ENCODE data around the gene PXDN.
"Not testable (repeated sequence)": the region's sequence is repeated elsewhere in the genome, so short reads cannot be mapped to it uniquely, and the experiment has no call there.

The PXDN gene

DNA sequence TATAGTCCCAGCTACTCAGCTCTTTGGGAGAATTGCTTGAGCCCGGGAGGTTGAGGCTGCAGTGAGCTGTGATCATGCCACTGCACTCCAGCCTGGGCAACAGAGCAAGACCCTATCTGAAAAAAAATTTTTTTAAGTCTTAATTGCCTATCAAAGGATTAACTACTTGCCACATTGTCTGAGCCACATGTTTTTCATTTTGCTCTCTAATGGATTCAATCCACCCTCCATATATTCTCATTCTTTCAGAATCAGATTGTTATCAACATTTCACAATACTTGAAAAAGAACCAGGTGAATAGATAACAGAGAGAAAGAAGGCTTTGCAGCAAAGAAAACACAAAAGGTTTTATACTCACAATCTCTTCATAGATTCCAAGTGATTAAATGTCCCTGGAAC is 61.0 kb downstream of the PXDN start:
- no peak for DNase-seq (ENCODE audit: low spot score)

DNA sequence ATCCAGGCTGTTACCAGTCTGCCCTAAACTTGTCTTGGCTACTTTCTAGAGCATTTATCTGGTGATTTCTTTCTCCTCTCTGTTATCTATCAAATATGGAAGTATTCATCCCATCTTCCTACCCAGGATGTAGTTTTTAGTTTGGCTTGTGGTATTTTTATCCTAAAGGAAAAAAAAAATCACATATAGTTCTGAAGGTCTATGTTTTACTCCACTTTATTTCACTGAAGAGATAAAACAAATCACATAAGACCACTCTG is 62.2 kb downstream of the PXDN start:
- no peak for DNase-seq (ENCODE audit: low spot score)

DNA sequence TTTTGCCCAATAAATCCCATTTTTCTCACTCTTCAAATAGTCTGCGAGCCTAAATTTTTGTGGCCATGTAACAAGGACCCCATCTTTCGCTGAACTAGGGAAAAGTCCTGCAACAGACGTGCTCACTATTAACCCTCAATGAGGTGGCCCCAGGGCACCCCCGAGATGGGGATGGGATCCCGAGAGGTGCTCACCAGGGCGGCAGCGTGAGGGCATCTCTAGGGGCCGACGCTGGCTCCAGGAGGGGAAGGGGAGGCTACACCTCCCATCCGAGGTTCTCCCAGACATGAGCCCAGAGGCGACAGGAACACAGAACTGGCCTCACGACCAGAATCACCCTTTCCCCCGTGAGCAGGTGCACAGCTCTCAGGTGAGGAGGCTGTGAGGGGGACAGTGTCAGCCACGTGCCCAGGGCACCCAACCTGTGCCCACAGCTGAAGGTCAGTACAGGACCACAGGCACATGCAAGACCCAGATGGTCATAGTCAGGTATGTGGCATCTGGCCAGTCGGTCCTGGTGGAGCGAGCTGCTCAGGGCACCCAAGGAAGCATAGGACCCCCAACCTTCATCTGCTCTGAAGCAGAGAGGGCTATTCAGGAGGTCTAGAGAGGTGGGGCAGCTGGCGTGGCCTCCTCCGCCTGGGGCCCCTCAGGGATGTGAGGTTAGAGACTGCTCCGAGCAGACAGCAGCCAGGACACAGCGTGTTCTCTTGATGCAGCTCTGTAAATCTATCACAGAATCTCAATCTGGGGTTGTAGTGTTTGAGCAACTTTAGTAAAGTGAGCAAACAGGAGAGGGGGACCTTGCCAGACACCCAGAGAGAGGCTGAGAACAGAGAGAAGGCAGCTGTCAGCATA is 62.8 kb downstream of the PXDN start:
- no peak for DNase-seq (ENCODE audit: low spot score)

DNA sequence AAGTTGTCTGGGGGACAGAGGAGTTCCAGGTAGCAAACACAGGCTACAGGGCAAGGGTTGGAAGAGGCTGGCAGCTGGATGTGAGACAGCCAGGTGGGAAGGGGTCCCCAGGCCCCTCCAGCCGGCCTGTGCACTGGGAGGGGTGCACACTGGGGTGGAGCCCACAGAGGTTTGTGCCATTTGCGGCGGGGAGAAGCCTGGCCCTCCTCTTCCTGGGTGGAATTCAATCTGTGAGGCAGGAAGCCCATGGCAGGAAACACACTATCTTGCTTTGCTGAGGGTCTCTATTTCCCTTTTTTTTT is 63.3 kb downstream of the PXDN start:
- DNase-seq (ENCODE audit: low spot score): no peak

DNA sequence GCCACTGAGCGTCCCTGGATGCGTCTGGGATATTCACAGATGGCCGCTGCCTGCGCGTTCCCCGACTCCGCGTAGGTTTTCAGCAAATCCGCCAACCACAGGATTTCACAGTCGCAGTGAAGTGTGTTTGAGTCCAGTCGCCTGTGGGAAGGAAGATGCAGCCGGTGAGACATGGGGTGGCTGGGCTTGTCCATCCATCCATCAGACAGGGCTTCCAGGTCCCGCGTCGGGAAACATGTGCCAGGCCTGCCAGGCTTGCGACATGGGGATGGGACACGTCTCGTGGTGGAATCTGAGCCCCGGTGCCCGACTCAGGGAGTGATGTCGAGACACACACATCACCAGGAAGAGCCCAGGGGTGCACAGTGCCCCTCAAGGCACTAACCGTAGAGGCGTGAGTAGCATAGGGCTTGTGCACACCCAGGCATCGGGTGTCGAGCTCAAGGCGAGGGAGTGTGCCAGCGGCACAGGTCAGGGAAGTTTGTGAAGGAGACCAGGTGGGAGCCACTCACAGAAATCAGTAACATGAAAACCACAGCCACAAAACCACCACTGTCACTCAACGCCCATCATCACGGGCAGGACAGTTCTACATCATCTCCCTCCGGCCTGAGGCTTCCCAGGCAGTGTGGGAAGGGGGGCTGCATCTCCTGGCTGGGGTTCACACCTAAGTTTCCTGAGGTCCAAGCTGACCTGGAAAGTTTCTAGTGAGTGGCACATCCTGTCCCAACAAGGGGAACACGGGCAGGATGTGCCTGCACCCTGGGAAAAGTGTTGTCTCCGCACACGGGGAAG is 63.9 kb downstream of the PXDN start:
- no peak for DNase-seq (ENCODE audit: low spot score)

DNA sequence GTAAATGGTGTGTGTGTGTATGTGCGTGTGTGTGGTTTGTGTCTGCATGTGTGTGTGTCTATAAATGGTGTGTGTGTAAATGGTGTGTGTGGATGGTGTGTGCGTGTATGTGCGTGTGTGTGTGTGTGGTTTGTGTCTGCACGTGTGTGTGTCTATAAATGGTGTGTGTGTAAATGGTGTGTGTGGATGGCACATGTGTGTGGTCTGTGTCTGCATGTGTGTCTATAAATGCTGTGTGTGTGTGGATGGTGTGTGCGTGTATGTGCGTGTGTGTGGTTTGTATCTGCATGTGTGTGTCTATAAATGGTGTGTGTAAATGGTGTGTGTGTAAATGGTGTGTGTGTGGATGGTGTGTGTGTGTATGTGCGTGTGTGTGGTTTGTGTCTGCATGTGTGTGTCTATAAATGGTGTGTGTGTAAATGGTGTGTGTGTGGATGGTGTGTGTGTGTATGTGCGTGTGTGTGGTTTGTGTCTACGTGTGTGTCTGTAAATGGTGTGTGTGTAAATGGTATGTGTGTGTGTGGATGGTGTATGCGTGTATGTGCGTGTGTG is 64.8 kb downstream of the PXDN start:
- not testable (repeated sequence) for DNase-seq (ENCODE audit: low spot score)

DNA sequence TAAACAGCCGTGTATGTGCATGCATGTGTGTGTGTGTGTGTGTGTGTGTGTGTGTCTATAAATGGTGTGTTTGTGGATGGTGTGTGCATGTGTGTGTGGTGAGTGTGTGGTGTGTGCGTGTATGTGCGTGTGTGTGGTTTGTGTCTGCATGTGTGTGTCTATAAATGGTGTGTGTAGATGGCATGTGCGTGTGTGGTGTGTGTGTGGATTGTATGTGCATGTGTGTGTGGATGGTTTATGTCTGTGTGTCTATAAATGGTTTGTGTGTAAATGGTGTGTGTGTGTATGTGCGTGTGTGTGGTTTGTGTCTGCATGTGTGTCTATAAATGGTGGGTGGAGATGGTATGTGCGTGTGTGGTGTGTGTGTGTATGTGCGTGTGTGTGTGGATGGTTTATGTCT is 65.2 kb downstream of the PXDN start:
- not testable (repeated sequence) for DNase-seq (ENCODE audit: low spot score)

DNA sequence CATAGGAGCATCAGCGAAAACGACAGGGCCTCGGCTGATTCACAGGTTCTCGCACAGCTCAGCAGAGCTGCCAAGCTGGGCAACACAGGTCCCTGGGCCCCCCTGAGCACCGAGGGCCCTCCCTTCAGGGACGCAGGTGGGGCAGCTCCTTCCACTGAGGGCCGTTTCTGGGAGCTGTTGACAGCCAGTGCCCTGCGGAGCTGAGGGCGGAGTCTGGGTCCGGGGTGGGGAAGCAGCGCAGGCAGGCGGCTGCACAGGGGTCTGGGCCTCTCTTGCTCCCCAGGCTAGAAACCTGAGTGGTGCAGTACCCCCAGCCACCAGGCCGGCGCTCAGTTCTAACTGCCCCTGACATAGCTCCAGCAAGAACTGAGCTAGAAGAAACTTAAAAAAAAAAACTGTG is 65.7 kb downstream of the PXDN start:
- DNase-seq (ENCODE audit: low spot score): no peak

DNA sequence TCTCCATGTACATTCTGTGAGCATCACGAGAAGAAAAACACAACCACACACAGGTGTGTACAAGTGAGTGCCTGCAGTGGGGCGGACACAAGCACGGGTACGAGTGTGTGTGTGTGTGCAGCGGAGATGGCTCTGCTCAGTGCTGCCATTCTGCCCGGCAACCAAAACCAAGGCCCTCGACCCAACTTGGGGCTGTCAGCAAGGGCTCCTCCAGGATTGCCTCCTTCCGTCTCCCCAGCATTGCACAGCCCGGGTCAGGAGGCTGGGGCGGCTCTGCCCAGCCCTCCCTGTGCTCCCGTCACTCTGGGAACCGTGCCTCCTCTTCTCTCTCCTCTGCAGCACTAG is 66.5 kb downstream of the PXDN start:
- no peak for DNase-seq (ENCODE audit: low spot score)

DNA sequence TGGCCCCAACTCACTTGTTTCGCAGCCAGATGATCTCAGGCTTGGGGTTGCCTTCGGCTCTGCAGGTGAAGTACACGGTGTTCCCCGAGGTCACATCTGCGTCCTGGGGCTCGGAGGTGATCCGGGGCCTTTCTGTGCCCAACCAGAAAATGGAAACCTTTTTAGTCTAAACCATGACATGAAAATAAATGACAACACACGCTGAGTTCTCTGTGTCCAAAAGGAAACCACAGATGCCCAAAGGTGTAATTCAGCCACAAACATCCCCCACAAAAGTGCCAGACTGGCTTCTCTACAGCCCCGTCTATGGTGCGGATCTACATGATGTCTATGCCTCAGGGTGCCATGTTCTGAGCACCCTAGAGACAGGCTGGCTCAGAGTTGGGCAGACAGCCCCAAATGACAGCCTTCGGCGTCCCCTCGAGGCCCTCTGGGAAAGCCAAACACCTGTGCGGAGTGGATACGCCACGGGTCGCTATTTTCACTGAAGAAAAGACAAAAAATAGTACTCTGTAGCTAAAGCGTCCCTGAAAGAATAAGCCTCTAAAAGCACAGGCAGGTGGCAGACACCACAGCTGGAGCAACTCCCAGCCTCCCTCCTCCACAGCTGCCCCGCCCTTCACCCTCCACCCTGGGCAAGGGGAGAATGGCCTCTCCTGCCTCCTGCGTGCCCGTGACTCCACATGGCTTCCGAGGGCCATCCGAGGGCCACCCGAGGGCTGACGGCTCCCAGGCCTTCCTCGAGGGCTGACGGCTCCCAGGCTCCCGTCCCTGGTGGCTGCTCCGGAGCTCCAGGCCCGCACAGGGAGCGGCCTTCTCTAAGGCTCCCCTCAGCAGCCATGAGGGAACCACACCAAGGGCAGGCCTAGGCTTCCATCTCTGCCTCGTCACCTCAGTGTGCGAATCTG is 67.1 kb downstream of the PXDN start:
- no peak for DNase-seq (ENCODE audit: low spot score)

DNA sequence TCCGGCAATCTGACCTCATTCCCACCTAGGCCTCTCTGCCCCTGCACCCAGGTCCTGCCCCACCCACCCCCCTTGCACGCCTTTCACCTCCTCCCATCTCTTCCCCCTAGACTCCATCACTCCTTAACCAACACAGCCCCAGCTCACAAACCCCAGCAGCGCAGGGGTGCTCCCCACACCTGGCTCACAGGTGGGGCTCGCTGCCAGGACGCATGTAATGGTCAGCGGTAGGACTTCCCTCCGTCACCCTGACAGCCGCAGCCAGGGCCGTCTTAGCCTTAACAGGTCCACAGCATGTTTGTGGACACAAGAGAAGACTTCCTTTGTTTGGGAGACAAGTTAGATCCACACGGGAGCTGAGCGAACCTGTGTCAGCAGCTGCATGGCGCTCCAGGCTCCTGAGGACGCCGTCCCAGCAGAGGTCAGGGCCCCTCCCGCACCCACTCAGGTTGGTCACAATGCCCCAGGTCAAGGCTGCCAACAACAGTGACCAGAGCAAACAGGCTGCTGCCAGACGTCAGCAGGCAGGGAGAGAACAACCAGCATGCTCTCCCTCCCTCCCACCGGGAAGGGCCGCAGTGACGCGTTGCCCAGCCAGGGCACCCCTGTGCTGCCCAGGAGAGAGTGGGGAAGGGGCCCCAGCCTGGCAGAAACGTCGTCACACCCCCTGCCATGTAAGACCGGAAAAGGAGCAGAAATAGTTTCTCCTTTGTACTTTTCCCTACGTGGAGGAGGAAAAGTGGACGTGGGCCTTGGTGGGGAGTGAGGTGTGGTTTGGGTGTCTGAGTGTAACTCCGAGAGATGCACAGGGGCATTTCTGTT is 68.0 kb downstream of the PXDN start:
- DNase-seq (ENCODE audit: low spot score): no peak

DNA sequence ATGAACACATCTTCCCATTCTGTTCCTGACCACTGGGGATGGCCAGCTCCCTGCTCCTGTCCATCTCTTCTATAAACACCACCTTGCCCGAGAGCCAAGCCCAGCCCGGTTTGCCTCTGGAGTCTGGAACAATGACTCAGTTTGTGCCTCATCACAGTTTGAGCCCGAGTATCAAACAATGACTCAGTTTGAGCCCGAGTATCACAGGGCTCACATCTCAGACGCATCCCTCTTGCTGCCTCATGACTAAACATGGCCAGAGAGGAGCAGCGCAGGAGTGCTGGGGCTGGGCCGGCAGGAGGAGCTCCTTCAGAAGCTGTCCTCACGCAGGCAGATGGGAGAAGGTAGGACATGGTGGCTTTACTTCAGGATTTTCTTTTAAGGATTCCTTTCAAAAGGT is 68.7 kb downstream of the PXDN start:
- peak; percentile 35 for DNase-seq (ENCODE audit: low spot score)

DNA sequence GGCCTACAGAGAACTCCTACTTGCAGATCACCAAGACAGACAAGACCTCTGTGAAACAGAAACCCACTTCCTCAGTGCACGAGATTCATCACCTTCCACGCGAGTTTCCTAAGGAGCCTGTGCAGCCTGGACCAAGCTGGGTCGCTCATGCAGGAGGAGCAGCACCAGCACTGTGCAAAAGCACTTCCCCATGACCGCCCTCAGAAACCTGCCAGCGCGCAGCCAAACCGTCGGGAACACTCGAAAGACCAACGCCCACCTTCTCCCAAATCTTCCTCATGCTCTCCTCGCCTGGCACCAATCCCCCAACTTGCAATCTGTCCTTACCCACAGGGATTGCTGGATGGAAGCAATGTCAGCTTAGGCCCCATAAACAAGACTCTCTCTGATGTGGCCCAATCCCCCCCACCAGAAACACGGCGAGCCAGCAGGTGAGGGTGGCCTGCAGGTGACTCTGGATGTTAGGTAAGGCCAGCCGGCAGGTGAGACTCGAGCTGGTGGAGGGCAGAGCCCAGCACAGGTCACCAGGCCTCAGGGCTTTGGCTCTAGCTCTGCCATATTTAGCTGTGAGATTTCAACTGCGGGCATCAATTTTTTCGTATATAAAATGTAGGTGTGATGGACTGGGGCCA is 69.4 kb downstream of the PXDN start:
- no peak for DNase-seq (ENCODE audit: low spot score)

DNA sequence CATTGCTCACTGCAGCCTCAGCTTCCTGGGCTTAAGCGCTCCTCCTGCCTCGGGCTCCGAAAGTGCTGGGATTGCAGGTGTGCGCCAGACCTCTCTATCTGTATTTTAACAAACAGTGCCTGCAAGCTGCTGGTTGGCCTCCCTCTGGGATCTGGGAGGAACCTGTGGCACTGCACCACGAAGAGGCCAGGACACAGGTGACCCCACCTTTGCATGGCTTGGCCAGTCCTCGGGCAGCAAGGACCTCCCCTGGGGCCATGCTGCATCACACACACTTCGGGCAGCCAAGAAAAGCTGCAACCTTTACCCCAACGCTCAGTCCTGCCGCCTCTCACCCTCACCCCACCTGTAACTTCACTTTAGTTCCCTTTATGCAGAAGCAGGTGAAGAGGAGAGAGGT is 70.0 kb downstream of the PXDN start:
- no peak for DNase-seq (ENCODE audit: low spot score)

DNA sequence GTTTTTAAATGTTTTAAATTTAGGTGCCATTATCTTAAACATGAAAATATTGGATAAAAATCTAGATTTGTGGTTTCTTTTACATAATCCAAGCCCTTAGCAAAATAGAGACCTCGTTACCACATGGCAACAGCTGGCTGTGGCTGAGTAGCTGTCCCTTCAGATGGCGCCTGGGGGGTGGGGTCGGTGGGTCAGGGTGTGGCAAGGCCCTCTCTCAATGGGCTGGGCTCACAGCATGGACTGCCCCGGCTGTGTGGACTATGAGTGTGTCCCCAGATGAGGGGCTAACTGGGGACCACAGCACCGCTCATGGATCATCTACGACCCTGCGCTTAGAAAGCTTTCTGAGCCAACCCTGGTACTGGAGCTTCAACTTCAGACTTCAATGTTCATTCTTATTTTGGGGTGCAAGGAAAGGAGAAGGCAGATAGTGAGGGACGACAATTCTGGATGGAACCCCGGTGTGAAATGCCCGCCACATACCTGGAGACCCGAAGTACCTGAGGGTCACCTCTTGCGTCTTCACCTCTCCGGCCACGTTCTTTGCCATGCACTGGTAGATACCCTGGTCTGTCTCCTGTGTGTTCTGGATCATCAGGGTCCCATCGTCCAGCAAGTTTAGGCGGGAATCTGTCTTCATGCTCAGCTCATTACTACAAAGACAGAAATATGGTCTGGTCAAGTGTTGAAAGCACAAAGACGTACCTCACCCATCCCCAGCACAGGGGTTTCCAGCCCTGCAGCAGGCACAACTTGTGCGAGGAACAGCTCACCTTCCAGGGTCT is 71.0 kb downstream of the PXDN start:
- DNase-seq (ENCODE audit: low spot score): no peak

DNA sequence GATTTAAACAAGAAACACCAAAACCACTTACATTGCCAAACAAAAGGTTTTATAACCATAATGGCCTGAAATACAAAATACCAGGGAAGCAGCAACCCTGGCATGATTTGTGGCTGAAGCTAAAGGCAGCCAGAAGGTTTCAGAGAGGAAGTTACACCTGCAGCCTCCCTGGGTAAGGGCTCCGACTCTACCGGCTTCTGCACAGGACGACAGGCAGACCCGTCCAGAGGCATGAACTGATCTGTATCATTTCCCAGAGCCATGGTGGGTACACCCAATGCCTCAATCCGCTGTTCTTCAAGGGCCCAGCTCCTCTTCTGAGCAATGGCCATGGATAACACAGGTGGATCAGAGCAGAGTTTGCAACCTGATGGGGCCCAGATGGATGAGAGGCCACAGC is 71.6 kb downstream of the PXDN start:
- DNase-seq (ENCODE audit: low spot score): no peak

DNA sequence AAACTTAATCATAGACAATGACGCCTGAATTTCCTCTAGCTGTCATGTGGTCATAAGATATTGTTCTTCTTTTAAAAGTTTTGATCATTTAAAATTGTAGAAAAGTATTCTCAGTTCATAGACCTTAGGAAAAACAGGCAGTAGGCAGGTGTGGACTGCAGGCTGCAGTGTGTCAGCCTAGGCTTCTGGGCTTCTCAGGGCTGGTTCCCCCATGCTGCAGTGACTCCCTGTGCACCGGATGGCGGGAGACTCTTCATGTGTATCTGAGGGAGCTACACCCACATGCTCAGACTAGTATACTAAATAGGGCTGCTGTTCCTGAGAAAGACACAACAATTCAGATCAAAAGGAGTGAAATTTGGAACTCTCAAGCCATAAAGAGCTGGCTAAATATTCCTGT is 72.4 kb downstream of the PXDN start:
- DNase-seq (ENCODE audit: low spot score): no peak

DNA sequence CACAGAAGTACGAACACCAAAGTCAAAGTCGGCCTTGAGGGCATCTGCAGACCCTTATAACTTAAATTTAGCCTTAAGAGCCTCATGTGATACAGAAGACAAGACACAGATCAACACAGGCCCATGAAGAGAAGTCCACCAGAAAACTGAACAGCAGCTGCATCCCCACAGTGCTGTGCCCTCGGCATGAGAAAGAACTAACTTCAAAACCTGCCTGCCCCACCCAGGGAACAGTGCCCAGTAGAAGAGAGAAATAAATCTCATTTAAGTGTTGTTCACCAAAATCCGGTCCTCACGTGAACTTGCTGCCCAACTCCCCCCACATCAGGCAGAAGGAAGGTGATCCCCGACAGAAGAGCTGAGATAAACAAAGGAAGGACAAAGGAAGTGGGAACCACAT is 73.7 kb downstream of the PXDN start:
- DNase-seq (ENCODE audit: low spot score): no peak

DNA sequence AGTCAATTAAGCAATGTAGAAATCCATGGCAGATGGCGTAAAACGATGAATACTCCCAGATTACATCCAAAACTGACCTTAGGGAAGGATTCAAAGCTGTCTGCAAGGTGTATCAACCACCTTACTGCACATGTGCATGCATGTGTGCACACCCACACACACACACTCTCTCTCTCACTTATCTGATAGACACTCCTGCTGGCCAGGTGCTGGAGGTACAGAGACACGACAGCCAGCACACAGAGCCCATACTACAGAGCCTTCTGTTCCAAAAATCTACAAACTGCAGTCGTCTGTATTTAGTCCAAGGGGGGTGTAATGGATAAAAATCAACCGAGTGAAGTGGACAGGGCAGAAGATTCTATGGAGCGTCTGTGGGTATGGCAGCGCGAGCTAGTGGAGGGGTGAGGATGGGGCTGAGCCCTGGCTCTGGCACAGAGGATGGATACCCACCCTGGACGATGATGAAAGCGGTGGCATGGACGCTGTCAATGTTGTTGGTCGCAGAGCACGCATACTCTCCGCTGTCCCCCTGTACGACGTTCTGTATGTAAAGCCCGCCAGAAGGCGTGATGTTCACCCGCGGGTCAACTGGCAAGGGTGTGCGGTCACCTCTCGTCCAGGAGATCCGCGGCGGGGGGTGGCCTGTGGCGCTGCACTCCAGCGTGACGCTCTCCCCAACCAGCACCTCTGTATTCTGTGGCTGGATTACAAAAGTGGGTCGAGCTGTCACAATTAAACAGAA is 78.4 kb downstream of the PXDN start:
- no peak for DNase-seq (ENCODE audit: low spot score)

DNA sequence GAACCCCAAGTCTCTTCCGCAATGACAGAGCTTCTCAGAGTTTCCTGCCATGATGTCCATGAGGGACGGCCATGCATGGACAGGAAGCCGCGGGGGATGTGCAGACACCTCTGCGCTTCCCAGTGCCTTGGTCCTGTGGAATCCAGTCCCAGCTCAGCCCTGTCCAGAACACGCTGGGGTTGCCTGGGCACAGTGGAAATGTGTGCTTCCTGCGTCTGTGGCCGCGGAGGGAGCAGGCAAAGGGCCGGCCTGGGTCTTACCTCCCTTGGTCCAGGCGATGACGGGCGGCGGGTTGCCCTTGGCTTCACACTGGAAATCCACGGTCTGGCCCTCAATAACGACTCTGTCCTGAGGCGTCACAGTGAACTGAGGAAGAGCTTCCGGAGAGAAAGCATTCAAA is 79.6 kb downstream of the PXDN start:
- DNase-seq (ENCODE audit: low spot score): no peak
